ENCODE results near the gene KCTD17. TPM values are rescaled to one million over a fixed set of nuclear protein-coding genes. Genes with fewer than 3 reads are reported as not detected.

The KCTD17 gene
- polyA plus RNA-seq, 3 donors: 8.4 to 40.0 (median 9.0) TPM

GRCh38 chr22:37012956-37013355, 38.6 kb upstream of the KCTD17 start:
- Histone ChIP-seq H3K36me3 (replicated peaks in 1 of 2; ENCODE audit: control insufficient read depth in 1 of 2, insufficient read depth in 2 of 2, low read length in 2 of 2) (peaks cover 0 to 9% of the 10 kb centered on the region in 2 donors), H3K79me2 (ENCODE audit: insufficient read depth, low read length) (peaks cover 2% of the 10 kb centered on the region), H3K27me3 (ENCODE audit: control insufficient read depth in 2 of 2, insufficient read depth in 2 of 2, low read length in 2 of 2) (peaks cover 0 to 9% of the 10 kb centered on the region in 2 donors), H2AFZ (ENCODE audit: insufficient read depth, low read depth, low read length, poor library complexity, severe bottlenecking) (no peak overlapping the region), H3K9ac (ENCODE audit: insufficient read depth, low read length, poor library complexity, severe bottlenecking) (no peak overlapping the region), H3K27ac (ENCODE audit: low read depth in 1 of 2, low read length in 2 of 2) (no peak overlapping the region), H3K4me2 (replicated peaks; ENCODE audit: extremely low read depth, low read length, poor library complexity, severe bottlenecking) (no peak overlapping the region), H3K4me1 (ENCODE audit: control insufficient read depth in 1 of 2, insufficient read depth in 2 of 2, low read length in 2 of 2) (peaks cover 3 to 8% of the 10 kb centered on the region in 2 donors), H4K20me1 (ENCODE audit: insufficient read depth, low read length) (peaks cover 14% of the 10 kb centered on the region), H3K4me3 (replicated peaks in 1 of 3; ENCODE audit: low read depth in 2 of 3, low read length in 3 of 3) (no peak overlapping the region), H3K9me3 (replicated peaks in 1 of 2; ENCODE audit: control insufficient read depth in 1 of 2, insufficient read depth in 1 of 2, low read length in 2 of 2) (no peaks in the 10 kb centered on the region)
- TF ChIP-seq CTCF (IDR thresholded peaks at IDR 0.05): no peak
- no peak for DNase-seq
- Mint-ChIP-seq H3K36me3 (peaks cover 11 to 18% of the 10 kb centered on the region in 2 donors), H3K9me3 (peaks cover 0 to 2% (median 0%) of the 10 kb centered on the region in 7 donors), H3K4me1 (peaks cover 14% of the 10 kb centered on the region), H3K27ac (peak overlapping the region in 1 of 7 donors; percentile 14), H3K27me3 (ENCODE audit: low read depth in 3 of 3) (peaks cover 5 to 19% (median 8%) of the 10 kb centered on the region in 3 donors), H3K4me3 (no peak overlapping the region)
- intact Hi-C loops (cut with micrococcal nuclease): no loop called here
- WGBS (ENCODE audit: insufficient coverage): 94% methylated on average over 3 of the region's 10 CpGs

GRCh38 chr22:37014415-37014806, 37.1 kb upstream of the KCTD17 start:
- H3K4me3 Mint-ChIP-seq: no peak overlapping the region
- peaks cover 13 to 19% of the 10 kb centered on the region in 2 donors for H3K4me1 ChIP-seq (ENCODE audit: control insufficient read depth in 1 of 2, insufficient read depth in 2 of 2, low read length in 2 of 2)
- 100% methylated on average over 1 of the region's 4 CpGs for WGBS (ENCODE audit: insufficient coverage)
- no peak overlapping the region for H3K27ac ChIP-seq (ENCODE audit: low read depth in 1 of 2, low read length in 2 of 2)
- no peak overlapping the region for H3K4me2 ChIP-seq (replicated peaks; ENCODE audit: extremely low read depth, low read length, poor library complexity, severe bottlenecking)
- no peak for DNase-seq
- no peak overlapping the region for H3K9ac ChIP-seq (ENCODE audit: insufficient read depth, low read length, poor library complexity, severe bottlenecking)
- H4K20me1 ChIP-seq (ENCODE audit: insufficient read depth, low read length): peaks cover 20% of the 10 kb centered on the region
- peak overlapping the region in 1 of 7 donors; percentile 41 for H3K27ac Mint-ChIP-seq
- TF ChIP-seq CTCF (IDR thresholded peaks at IDR 0.05): no peak
- H3K4me3 ChIP-seq (replicated peaks in 1 of 3; ENCODE audit: low read depth in 2 of 3, low read length in 3 of 3): no peak overlapping the region
- peaks cover 22% of the 10 kb centered on the region for H3K4me1 Mint-ChIP-seq
- peaks cover 0 to 2% (median 0%) of the 10 kb centered on the region in 7 donors for H3K9me3 Mint-ChIP-seq
- H3K27me3 ChIP-seq (ENCODE audit: control insufficient read depth in 2 of 2, insufficient read depth in 2 of 2, low read length in 2 of 2): peaks cover 0 to under 1% of the 10 kb centered on the region in 2 donors
- peaks cover 0 to 9% of the 10 kb centered on the region in 2 donors for H3K36me3 ChIP-seq (replicated peaks in 1 of 2; ENCODE audit: control insufficient read depth in 1 of 2, insufficient read depth in 2 of 2, low read length in 2 of 2)
- H3K36me3 Mint-ChIP-seq: peaks cover 11 to 18% of the 10 kb centered on the region in 2 donors
- H3K27me3 Mint-ChIP-seq (ENCODE audit: low read depth in 3 of 3): peaks cover 4 to 10% (median 5%) of the 10 kb centered on the region in 3 donors
- no peaks in the 10 kb centered on the region for H3K9me3 ChIP-seq (replicated peaks in 1 of 2; ENCODE audit: control insufficient read depth in 1 of 2, insufficient read depth in 1 of 2, low read length in 2 of 2)
- no peak overlapping the region for H2AFZ ChIP-seq (ENCODE audit: insufficient read depth, low read depth, low read length, poor library complexity, severe bottlenecking)
- H3K79me2 ChIP-seq (ENCODE audit: insufficient read depth, low read length): peaks cover 13% of the 10 kb centered on the region
- intact Hi-C loops (cut with micrococcal nuclease): no loop called here
